Testis (tissue), 2 donors: ENCODE results near the gene SLC29A4.

ENCODE experiments used
- POLR2A ChIP-seq: fragments of 450-650 bp; IDR thresholded peaks from one replicate; pipeline ENCODE4 v1.6.1; 2017; ENCODE audit warnings: antibody characterized with exemption, mild to moderate bottlenecking, moderate library complexity
- TF ChIP-seq, protein P1 (sequence below), 3 experiments: fragments of 450-650 bp in 2 of 3; fragments of 200-600 bp in 1 of 3; sonication (generic) in 1 of 3; IDR thresholded peaks; one replicate each; pipeline ENCODE4 v1.5.1; 2016 to 2019; ENCODE audit warnings: antibody characterized with exemption in 3 of 3, mild to moderate bottlenecking in 2 of 3, moderate library complexity in 1 of 3

DNA sequence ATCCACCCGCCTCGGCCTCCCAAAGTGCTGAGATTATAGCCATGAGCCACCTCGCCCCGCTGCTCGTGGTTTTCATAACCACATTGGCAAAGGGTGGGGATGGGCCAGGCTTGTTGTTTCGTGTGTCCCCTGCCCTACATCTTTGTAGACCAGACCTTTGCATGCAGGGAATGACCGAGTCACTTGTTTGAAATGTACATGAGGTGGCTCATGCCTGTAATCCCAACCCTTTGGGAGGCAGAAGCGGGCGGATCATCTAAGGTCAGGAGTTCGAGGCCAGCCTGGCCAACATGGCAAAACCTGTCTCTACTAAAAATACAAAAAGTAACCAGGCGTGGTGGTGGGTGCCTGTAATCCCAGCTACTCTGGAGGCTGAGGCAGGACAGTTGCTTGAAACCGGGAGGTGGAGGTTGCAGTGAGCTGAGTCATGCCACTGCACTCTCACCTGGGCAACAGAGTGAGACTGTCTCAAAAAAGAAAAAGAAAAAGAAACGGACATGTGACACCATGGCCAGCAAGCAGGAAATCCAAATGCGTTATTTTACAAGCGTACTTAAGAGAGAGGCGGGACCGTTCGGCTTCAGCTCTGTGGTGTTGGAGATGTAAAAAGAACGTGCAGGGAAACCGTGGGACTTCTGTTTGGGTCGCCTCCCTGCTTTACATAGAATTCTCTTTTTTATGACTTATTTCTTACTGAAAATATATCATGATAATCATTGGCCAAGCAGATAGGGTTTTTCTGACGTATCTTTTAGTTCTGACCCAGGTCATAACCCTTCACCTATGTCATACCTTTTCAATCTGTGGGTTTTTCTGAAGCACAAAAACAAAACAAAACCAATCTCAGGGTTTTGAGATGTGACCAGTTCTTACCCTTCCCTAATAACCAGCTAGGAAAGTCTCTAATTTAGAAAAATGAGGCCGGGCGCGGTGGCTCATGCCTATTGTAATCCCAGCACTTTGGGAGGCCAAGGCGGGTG is 47.6 kb upstream of the SLC29A4 start:
- TF ChIP-seq, protein P1, sequence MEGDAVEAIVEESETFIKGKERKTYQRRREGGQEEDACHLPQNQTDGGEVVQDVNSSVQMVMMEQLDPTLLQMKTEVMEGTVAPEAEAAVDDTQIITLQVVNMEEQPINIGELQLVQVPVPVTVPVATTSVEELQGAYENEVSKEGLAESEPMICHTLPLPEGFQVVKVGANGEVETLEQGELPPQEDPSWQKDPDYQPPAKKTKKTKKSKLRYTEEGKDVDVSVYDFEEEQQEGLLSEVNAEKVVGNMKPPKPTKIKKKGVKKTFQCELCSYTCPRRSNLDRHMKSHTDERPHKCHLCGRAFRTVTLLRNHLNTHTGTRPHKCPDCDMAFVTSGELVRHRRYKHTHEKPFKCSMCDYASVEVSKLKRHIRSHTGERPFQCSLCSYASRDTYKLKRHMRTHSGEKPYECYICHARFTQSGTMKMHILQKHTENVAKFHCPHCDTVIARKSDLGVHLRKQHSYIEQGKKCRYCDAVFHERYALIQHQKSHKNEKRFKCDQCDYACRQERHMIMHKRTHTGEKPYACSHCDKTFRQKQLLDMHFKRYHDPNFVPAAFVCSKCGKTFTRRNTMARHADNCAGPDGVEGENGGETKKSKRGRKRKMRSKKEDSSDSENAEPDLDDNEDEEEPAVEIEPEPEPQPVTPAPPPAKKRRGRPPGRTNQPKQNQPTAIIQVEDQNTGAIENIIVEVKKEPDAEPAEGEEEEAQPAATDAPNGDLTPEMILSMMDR (IDR thresholded peaks at IDR 0.05) = no peak
- TF ChIP-seq POLR2A = no peak
